Measurements from ENCODE around the gene RAD9B.
"Not testable (repeated sequence)": the region's sequence is repeated elsewhere in the genome, so short reads cannot be mapped to it uniquely, and the experiment has no call there.

The RAD9B gene

GRCh38 chr12:110530511-110530910 is 28.4 kb downstream of the RAD9B start:
- DNase-seq, result no peak

GRCh38 chr12:110531741-110532333 is 29.7 kb downstream of the RAD9B start:
- DNase-seq, result no peak

GRCh38 chr12:110532644-110533043 is 30.5 kb downstream of the RAD9B start:
- DNase-seq, result no peak

- DNase-seq, result no peak
These were observed 31.5 kb downstream of the RAD9B start for GRCh38 chr12:110533607-110534006.

GRCh38 chr12:110534811-110535210 is 32.7 kb downstream of the RAD9B start:
- DNase-seq, result no peak

GRCh38 chr12:110536834-110537604 is 34.9 kb downstream of the RAD9B start:
- no peak for DNase-seq

- DNase-seq, result no peak
These were observed 35.7 kb downstream of the RAD9B start for GRCh38 chr12:110537605-110538409.

- no peak for DNase-seq
These were observed 36.9 kb downstream of the RAD9B start for GRCh38 chr12:110538869-110539622.

GRCh38 chr12:110540048-110540447 is 37.9 kb downstream of the RAD9B start:
- no peak for DNase-seq

GRCh38 chr12:110543252-110543959 is 41.3 kb downstream of the RAD9B start:
- DNase-seq, result no peak

- no peak for DNase-seq
These were observed 41.8 kb downstream of the RAD9B start for GRCh38 chr12:110543965-110544364.

- DNase-seq, result not testable (repeated sequence)
These were observed 43.1 kb downstream of the RAD9B start for GRCh38 chr12:110545259-110545658.

GRCh38 chr12:110545812-110546211 is 43.7 kb downstream of the RAD9B start:
- no peak for DNase-seq

- no peak for DNase-seq
These were observed 44.2 kb downstream of the RAD9B start for GRCh38 chr12:110546339-110546738.

- DNase-seq, result no peak
These were observed 45.0 kb downstream of the RAD9B start for GRCh38 chr12:110547090-110547489.

GRCh38 chr12:110548678-110549077 is 46.5 kb downstream of the RAD9B start:
- DNase-seq, result no peak

GRCh38 chr12:110549716-110550115 is 47.6 kb downstream of the RAD9B start:
- no peak for DNase-seq

GRCh38 chr12:110550981-110551380 is 48.9 kb downstream of the RAD9B start:
- no peak for DNase-seq
